Lower lobe of right lung (tissue), 2 donors: Measurements from ENCODE around the gene AICDA. TPM values are rescaled to one million over a fixed set of nuclear protein-coding genes. Genes with fewer than 3 reads are reported as not detected.
"Not testable (repeated sequence)": the region's sequence is repeated elsewhere in the genome, so short reads cannot be mapped to it uniquely, and the experiment has no call there.

Experiments
- ATAC-seq, 2 donors: fragments of 200-7000 bp; cut with Tn5 transposase; one replicate each; pipeline ENCODE4 v1.9.1; 2020 to 2022; ENCODE audit warnings: mild to moderate bottlenecking in 2 of 2, moderate library complexity in 2 of 2
- DNase-seq: peaks from one replicate; pipeline ENCODE4 v3.0.0-alpha.2; 2020
- H3K27ac ChIP-seq: fragments of 200-600 bp; one replicate; pipeline ENCODE4 v1.8.0; 2022
- H3K27me3 ChIP-seq: fragments of 200-600 bp; one replicate; pipeline ENCODE4 v1.8.0; 2022; ENCODE audit warnings: low read depth
- H3K36me3 ChIP-seq: fragments of 200-600 bp; one replicate; pipeline ENCODE4 v1.8.0; 2022; ENCODE audit warnings: mild to moderate bottlenecking
- H3K4me1 ChIP-seq: fragments of 200-600 bp; one replicate; pipeline ENCODE4 v1.8.0; 2022
- H3K4me3 ChIP-seq: fragments of 200-600 bp; one replicate; pipeline ENCODE4 v1.8.0; 2022; ENCODE audit warnings: mild to moderate bottlenecking
- H3K9me3 ChIP-seq: fragments of 200-600 bp; one replicate; pipeline ENCODE4 v1.8.0; 2022
- CTCF ChIP-seq: fragments of 200-600 bp; IDR thresholded peaks from one replicate; pipeline ENCODE4 v1.8.0; 2022; ENCODE audit warnings: antibody characterized with exemption, mild to moderate bottlenecking
- intact Hi-C: fragments of 100-400 bp; cut with DNase I; formaldehyde crosslinking; loops from one replicate; pipeline ENCODE4 v1.11.0; 2022
- total RNA-seq: library from RNA; stranded (reverse); fragmentation: NEBNext Ultra II Directional; extraction: Animal tissue kit (Norgen Biotek cat#: 25700); gene quantifications from one replicate; pipeline ENCODE4 v1.2.1, GENCODE V29; 2021
- donor health status: DM: no; HTN: yes; CAD: no; lungs with severe emphysema.

AICDA gene
- total RNA-seq, 1 donor from 2014 or later: 0.77 TPM

GRCh38 chr12:8638951-8639350 lies 26.3 kb upstream of the AICDA start:
- no peak overlapping the region for H3K4me3 ChIP-seq
- intact Hi-C loops: no loop called here
- no peak for DNase-seq
- no peak for TF ChIP-seq CTCF
- no peak for ATAC-seq
- no peaks in the 10 kb centered on the region for H3K36me3 ChIP-seq
- no peaks in the 10 kb centered on the region for H3K27me3 ChIP-seq
- H3K9me3 ChIP-seq: no peaks in the 10 kb centered on the region
- no peaks in the 10 kb centered on the region for H3K4me1 ChIP-seq
- H3K27ac ChIP-seq: no peak overlapping the region

- TF ChIP-seq CTCF: no peak
- no peaks in the 10 kb centered on the region for H3K9me3 ChIP-seq
- intact Hi-C loops: no loop called here
Observed at GRCh38 chr12:8637666-8638065, 25.0 kb upstream of the AICDA start.

GRCh38 chr12:8637244-8637643 lies 24.6 kb upstream of the AICDA start:
- ATAC-seq: no peak
- H3K36me3 ChIP-seq: no peaks in the 10 kb centered on the region

More at GRCh38 chr12:8637666-8638065, 25.0 kb upstream of the AICDA start:
- Histone ChIP-seq H3K4me1 (no peaks in the 10 kb centered on the region), H3K4me3 (no peak overlapping the region), H3K27ac (no peak overlapping the region), H3K27me3 (no peaks in the 10 kb centered on the region), H3K36me3 (no peaks in the 10 kb centered on the region)
- no peak for DNase-seq
- no peak for ATAC-seq

GRCh38 chr12:8636581-8636980 lies 23.9 kb upstream of the AICDA start:
- ATAC-seq: no peak
- H3K27me3 ChIP-seq: no peaks in the 10 kb centered on the region
- H3K36me3 ChIP-seq: no peaks in the 10 kb centered on the region
- no peak for DNase-seq
- no peaks in the 10 kb centered on the region for H3K4me1 ChIP-seq
- no peaks in the 10 kb centered on the region for H3K9me3 ChIP-seq
- no peak overlapping the region for H3K27ac ChIP-seq
- no peak overlapping the region for H3K4me3 ChIP-seq
- TF ChIP-seq CTCF: no peak
- intact Hi-C loops: no loop called here

More at GRCh38 chr12:8637244-8637643, 24.6 kb upstream of the AICDA start:
- no peak overlapping the region for H3K4me3 ChIP-seq
- no peaks in the 10 kb centered on the region for H3K4me1 ChIP-seq
- no peak overlapping the region for H3K27ac ChIP-seq
- no peak for DNase-seq
- no peak for TF ChIP-seq CTCF
- no peaks in the 10 kb centered on the region for H3K27me3 ChIP-seq
- intact Hi-C loops: no loop called here
- H3K9me3 ChIP-seq: no peaks in the 10 kb centered on the region

GRCh38 chr12:8636007-8636346 lies 23.3 kb upstream of the AICDA start:
- H3K36me3 ChIP-seq, H3K9me3 ChIP-seq, H3K4me1 ChIP-seq, ATAC-seq, H3K4me3 ChIP-seq, H3K27me3 ChIP-seq, intact Hi-C loops, H3K27ac ChIP-seq, DNase-seq: not testable (repeated sequence)

GRCh38 chr12:8635342-8636006 lies 22.8 kb upstream of the AICDA start:
- intact Hi-C loops, DNase-seq, ATAC-seq, H3K36me3 ChIP-seq, H3K4me1 ChIP-seq, H3K27ac ChIP-seq, H3K9me3 ChIP-seq, H3K27me3 ChIP-seq, H3K4me3 ChIP-seq: not testable (repeated sequence)
